HCT116 (cell line): Measurements from ENCODE around the gene KCNIP3. TPM values are rescaled to one million over a fixed set of nuclear protein-coding genes. Genes with fewer than 3 reads are reported as not detected.

Experiments
- ATAC-seq: fragments of 200-7000 bp; cut with Tn5 transposase; 2 replicates; pipeline ENCODE4 v1.9.1; 2020; ENCODE audit warnings: mild to moderate bottlenecking, moderate library complexity
- BruUV-seq: library from RNA; stranded (reverse); fragments of 400-500 nt; replicated peaks from 2 replicates; lab custom pipeline; 2021; lab: Mats Ljungman, UMichigan
- CTCF ChIA-PET: fragments of 300-600 bp; sonication (Branson Sonifier 250); formaldehyde crosslinking; loops from one replicate; lab custom pipeline; 2021; ENCODE audit warnings: antibody characterized with exemption; lab: Charles Lee
- POLR2A ChIA-PET: fragments of 300-600, 350-600 bp; sonication (Branson Sonifier 250); formaldehyde crosslinking; loops from one replicate; lab custom pipeline; 2021; ENCODE audit warnings: antibody characterized with exemption; lab: Charles Lee
- RAD21 ChIA-PET, 2 experiments: fragments of 300-600 bp; sonication (Branson Sonifier 250); formaldehyde crosslinking; loops; one replicate each; lab custom pipeline; 2023; ENCODE audit warnings: low total read pairs in 2 of 2; ENCODE audit not compliant: uncharacterized antibody in 2 of 2, unreplicated experiment in 2 of 2, low non-redundant PET in 1 of 2; lab: Charles Lee
- DNase-seq: peaks from one replicate; pipeline ENCODE4 v3.0.0-alpha.2; 2010; ENCODE audit warnings: low read depth, low spot score
- H2AFZ ChIP-seq: fragments of 200-600 bp; shearing (Covaris generic), sonication (generic); 2 replicates; pipeline ENCODE4 v1.6.1; 2017; ENCODE audit warnings: low read depth, mixed run types, mixed read lengths, antibody characterized with exemption, low read length; ENCODE audit not compliant: poor library complexity, severe bottlenecking
- H3K27ac ChIP-seq: 2 replicates; pipeline ENCODE4 v1.5.1; 2012; ENCODE audit warnings: low read depth, low read length
- H3K27me3 ChIP-seq: fragments of 200-600 bp; sonication (generic); 2 replicates; pipeline ENCODE4 v1.6.1; 2016; ENCODE audit warnings: mixed run types, low read length, mixed read lengths; ENCODE audit not compliant: insufficient read depth
- H3K36me3 ChIP-seq, 2 experiments: fragments of 200-500 bp in 1 of 2; fragments of 200-600 bp in 1 of 2; sonication (Bioruptor generic) in 1 of 2; sonication (generic) in 1 of 2; 2 replicates each; pipeline versions ENCODE4 v1.5.1 to v1.6.1; 2014 to 2016; ENCODE audit warnings: low read length in 2 of 2, inconsistent platforms in 1 of 2, mixed read lengths in 1 of 2, mixed run types in 1 of 2; ENCODE audit not compliant: insufficient read depth in 2 of 2, control insufficient read depth in 1 of 2
- H3K4me1 ChIP-seq, 2 experiments: fragments of 200-600 bp in 1 of 2; sonication (generic) in 1 of 2; 2 replicates each; pipeline versions ENCODE4 v1.5.1 to v1.6.1; 2012 to 2017; ENCODE audit warnings: low read length in 2 of 2, inconsistent platforms in 1 of 2, mild to moderate bottlenecking in 1 of 2, mixed read lengths in 1 of 2, mixed run types in 1 of 2, moderate library complexity in 1 of 2; ENCODE audit not compliant: insufficient read depth in 2 of 2, control insufficient read depth in 1 of 2
- H3K4me2 ChIP-seq: fragments of 200-600 bp; sonication (generic); 2 replicates; pipeline ENCODE4 v1.6.1; 2017; ENCODE audit warnings: mixed run types, low read length, mixed read lengths
- H3K4me3 ChIP-seq, 2 experiments: fragments of 200-600 bp in 1 of 2; sonication (generic) in 1 of 2; replicated peaks in 1 of 2; 2 replicates each; pipeline ENCODE4 v1.5.1; 2011 to 2016; ENCODE audit warnings: low read length in 2 of 2, control low read depth in 1 of 2, low read depth in 1 of 2, mild to moderate bottlenecking in 1 of 2, mixed read lengths in 1 of 2, mixed run types in 1 of 2
- H3K79me2 ChIP-seq: fragments of 200-600 bp; sonication (generic); 2 replicates; pipeline ENCODE4 v1.6.1; 2017; ENCODE audit warnings: mild to moderate bottlenecking, mixed run types, low read length, moderate library complexity, mixed read lengths; ENCODE audit not compliant: insufficient read depth
- H3K9ac ChIP-seq: fragments of 200-600 bp; sonication (generic); 2 replicates; pipeline ENCODE4 v1.6.1; 2016; ENCODE audit warnings: low read length, mixed read lengths
- H3K9me2 ChIP-seq: fragments of 200-600 bp; sonication (generic), shearing (Covaris generic); 2 replicates; pipeline ENCODE4 v1.6.1; 2017; ENCODE audit warnings: mixed run types, mild to moderate bottlenecking, moderate library complexity; ENCODE audit not compliant: insufficient read depth
- H3K9me3 ChIP-seq, 2 experiments: fragments of 200-500 bp in 1 of 2; fragments of 200-600 bp in 1 of 2; sonication (Bioruptor generic) in 1 of 2; sonication (generic) in 1 of 2; 2 replicates each; pipeline ENCODE4 v1.6.1; 2014 to 2017; ENCODE audit warnings: low read length in 2 of 2, mixed read lengths in 2 of 2, inconsistent platforms in 1 of 2, low read depth in 1 of 2, mild to moderate bottlenecking in 1 of 2, mixed run types in 1 of 2, moderate library complexity in 1 of 2; ENCODE audit not compliant: control insufficient read depth in 1 of 2, insufficient read depth in 1 of 2
- H4K20me1 ChIP-seq: fragments of 200-600 bp; sonication (generic), shearing (Covaris generic); 2 replicates; pipeline ENCODE4 v1.6.1; 2017; ENCODE audit warnings: mixed run types, mild to moderate bottlenecking, moderate library complexity; ENCODE audit not compliant: insufficient read depth
- ATF3 ChIP-seq: IDR thresholded peaks from 2 replicates; pipeline ENCODE4 v1.6.1; 2012
- CBX3 ChIP-seq: IDR thresholded peaks from 2 replicates; pipeline ENCODE4 v1.6.1; 2012; ENCODE audit warnings: low read depth
- EGR1 ChIP-seq: IDR thresholded peaks from 2 replicates; pipeline ENCODE4 v1.6.1; 2012; ENCODE audit warnings: low read depth
- ELF1 ChIP-seq: IDR thresholded peaks from 2 replicates; pipeline ENCODE4 v1.6.1; 2012; ENCODE audit warnings: low read depth, borderline replicate concordance
- EZH2 ChIP-seq: fragments of 200-600 bp; sonication (generic); IDR thresholded peaks from 2 replicates; pipeline ENCODE4 v1.6.1; 2017; ENCODE audit warnings: antibody characterized with exemption, mixed run types
- EZH2phosphoT487 ChIP-seq: fragments of 200-600 bp; IDR thresholded peaks from 2 replicates; pipeline ENCODE4 v1.6.1; 2018; ENCODE audit warnings: antibody characterized with exemption, borderline replicate concordance
- POLR2A ChIP-seq: IDR thresholded peaks from 2 replicates; pipeline ENCODE4 v1.7.0; 2011; ENCODE audit warnings: borderline replicate concordance; ENCODE audit not compliant: insufficient read depth, insufficient read length; ENCODE audit errors: extremely low read depth
- REST ChIP-seq: IDR thresholded peaks from 2 replicates; pipeline ENCODE4 v1.6.1; 2012; ENCODE audit warnings: low read depth
- SIN3A ChIP-seq: IDR thresholded peaks from 2 replicates; pipeline ENCODE4 v1.6.1; 2012; ENCODE audit warnings: low read depth
- SRF ChIP-seq: IDR thresholded peaks from 2 replicates; pipeline ENCODE4 v1.6.1; 2012; ENCODE audit warnings: low read depth
- ZNF274 ChIP-seq: fragments of 200-500 bp; sonication (Bioruptor generic); IDR thresholded peaks from 2 replicates; pipeline ENCODE4 v1.6.1; 2014; ENCODE audit warnings: mild to moderate bottlenecking, low read depth, low read length, inconsistent platforms
- intact Hi-C: fragments of 100-400 bp; cut with micrococcal nuclease; formaldehyde crosslinking; loops from 2 replicates; pipeline ENCODE4 v1.10.0; 2022
- total RNA-seq: library from RNA; stranded (reverse); gene quantifications from one replicate; pipeline ENCODE4 v1.2.1, GENCODE V29; 2021; ENCODE audit not compliant: unreplicated experiment

The KCNIP3 gene
- total RNA-seq, 1 experiment from 2014 or later: 3.1 TPM

GRCh38 chr2:95383635-95384027 lies 86.5 kb downstream of the KCNIP3 start:
- Histone ChIP-seq H3K9me3 (no peaks in the 10 kb centered on the region), H3K4me2 (no peak overlapping the region), H3K9me2 (no peaks in the 10 kb centered on the region), H2AFZ (no peak overlapping the region), H4K20me1 (no peaks in the 10 kb centered on the region), H3K36me3 (no peaks in the 10 kb centered on the region), H3K27me3 (no peaks in the 10 kb centered on the region), H3K27ac (no peak overlapping the region), H3K4me1 (no peaks in the 10 kb centered on the region), H3K79me2 (no peaks in the 10 kb centered on the region), H3K4me3 (no peak overlapping the region), H3K9ac (no peak overlapping the region)
- ChIA-PET POLR2A (no interaction called here), CTCF (no interaction called here), RAD21 (no interaction called here)
- intact Hi-C loops: no loop called here
- no TSS peak for BruUV-seq
- DNase-seq: no peak
- no peak for TF ChIP-seq EZH2phosphoT487
- TF ChIP-seq ATF3: no peak
- TF ChIP-seq SRF: no peak
- no peak for TF ChIP-seq ZNF274
- no peak for TF ChIP-seq CBX3
- TF ChIP-seq EGR1: no peak
- no peak for TF ChIP-seq SIN3A
- ATAC-seq: no peak

GRCh38 chr2:95384854-95385569 lies 87.9 kb downstream of the KCNIP3 start:
- H3K27me3 ChIP-seq: no peaks in the 10 kb centered on the region
- ChIA-PET CTCF (no interaction called here), POLR2A (no interaction called here), RAD21 (no interaction called here)
- H3K4me3 ChIP-seq: no peak overlapping the region
- DNase-seq (no peak), ATAC-seq (no peak)
- intact Hi-C loops: no loop called here
- H4K20me1 ChIP-seq: no peaks in the 10 kb centered on the region
- BruUV-seq: no TSS peak
- H3K9ac ChIP-seq: no peak overlapping the region
- H3K27ac ChIP-seq: no peak overlapping the region
- no peak overlapping the region for H3K4me2 ChIP-seq
- no peaks in the 10 kb centered on the region for H3K79me2 ChIP-seq
- H3K4me1 ChIP-seq: peaks cover 0 to 3% of the 10 kb centered on the region in 2 experiments; a peak in 1 of 4 replicates
- no peaks in the 10 kb centered on the region for H3K36me3 ChIP-seq
- no peak for TF ChIP-seq EZH2
- no peak for TF ChIP-seq ELF1
- TF ChIP-seq REST: no peak
- no peak for TF ChIP-seq POLR2A
- no peaks in the 10 kb centered on the region for H3K9me3 ChIP-seq
- no peak overlapping the region for H2AFZ ChIP-seq
- H3K9me2 ChIP-seq: no peaks in the 10 kb centered on the region
